COLO668 (cell line): ENCODE measurements around the gene ARL14EPL.

Experiments used
- DNase-seq: peaks from one replicate; lab custom pipeline; 2025; ENCODE audit not compliant: unreplicated experiment; lab: John Stamatoyannopoulos, UW

Gene ARL14EPL

DNA sequence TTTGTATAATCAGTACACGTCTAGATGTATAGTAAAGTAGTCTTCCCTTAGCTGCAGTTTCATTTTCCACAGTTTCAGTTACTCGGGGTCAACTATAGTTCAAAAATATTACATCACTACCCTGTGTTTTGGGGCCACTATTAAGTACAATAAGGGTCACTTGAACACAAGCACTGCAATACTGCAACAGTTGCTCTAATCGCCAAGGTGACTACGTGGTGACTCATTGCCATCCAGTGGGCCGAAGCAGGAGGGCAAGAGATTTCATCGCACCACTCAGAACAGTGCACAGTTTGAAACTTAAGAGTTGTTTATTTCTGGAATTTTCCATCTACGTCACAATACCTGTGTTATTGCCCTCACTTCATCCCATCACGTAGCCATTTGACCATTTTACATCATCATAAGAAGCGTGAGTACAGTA lies at the start of gene ARL14EPL:
ARL14EPL (plus strand) TSS at position 379 of the 424 bp plus-strand sequence. CDS start 18,994 bp downstream, outside the sequence.
- DNase-seq = no peak

DNA sequence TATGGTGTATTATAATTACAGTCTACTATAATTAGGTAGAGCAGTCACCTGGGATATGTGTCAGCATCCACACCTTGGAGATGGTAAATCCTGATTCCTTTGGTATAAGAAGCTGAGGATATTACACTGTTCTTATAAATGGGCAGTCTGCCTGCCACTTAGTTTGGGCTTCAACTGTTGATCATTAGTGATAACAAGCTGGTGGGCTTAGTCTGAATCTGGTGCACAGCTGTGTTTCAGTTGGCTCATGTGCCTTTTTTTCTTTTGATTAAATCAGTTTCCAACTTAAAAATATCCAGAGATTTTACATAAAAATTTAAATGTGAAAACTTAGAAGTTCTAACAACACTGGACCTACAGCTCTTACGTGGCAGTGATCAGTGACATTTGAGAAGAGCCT lies 48.8 kb upstream of the ARL14EPL start:
- no peak for DNase-seq

GRCh38 chr5:115985802-115986757 lies 46.2 kb upstream of the ARL14EPL start:
- DNase-seq = no peak

DNA sequence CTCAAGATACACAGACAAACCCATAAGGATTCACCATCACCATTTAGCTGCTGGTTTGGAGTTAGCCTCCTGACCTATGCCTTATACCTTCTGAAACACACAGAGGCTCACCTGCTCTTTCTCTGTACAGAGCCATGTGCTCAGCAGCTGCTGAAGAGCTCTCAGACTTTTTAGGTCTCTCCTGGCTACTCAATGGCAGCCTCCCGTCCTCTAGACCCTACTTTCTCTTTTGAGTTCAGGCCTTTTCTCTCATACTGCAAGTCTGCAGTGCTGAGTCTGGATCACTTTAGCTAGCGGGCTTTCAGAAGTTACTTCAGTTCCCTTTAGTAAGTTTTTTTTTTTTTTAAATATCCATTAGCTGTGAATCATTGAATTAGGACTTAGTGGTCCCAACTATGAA lies 44.3 kb upstream of the ARL14EPL start:
- no peak for DNase-seq

- DNase-seq = no peak
Observed at GRCh38 chr5:115992848-115993350, 39.4 kb upstream of the ARL14EPL start.

GRCh38 chr5:115995351-115995750 lies 36.9 kb upstream of the ARL14EPL start:
- no peak for DNase-seq

DNA sequence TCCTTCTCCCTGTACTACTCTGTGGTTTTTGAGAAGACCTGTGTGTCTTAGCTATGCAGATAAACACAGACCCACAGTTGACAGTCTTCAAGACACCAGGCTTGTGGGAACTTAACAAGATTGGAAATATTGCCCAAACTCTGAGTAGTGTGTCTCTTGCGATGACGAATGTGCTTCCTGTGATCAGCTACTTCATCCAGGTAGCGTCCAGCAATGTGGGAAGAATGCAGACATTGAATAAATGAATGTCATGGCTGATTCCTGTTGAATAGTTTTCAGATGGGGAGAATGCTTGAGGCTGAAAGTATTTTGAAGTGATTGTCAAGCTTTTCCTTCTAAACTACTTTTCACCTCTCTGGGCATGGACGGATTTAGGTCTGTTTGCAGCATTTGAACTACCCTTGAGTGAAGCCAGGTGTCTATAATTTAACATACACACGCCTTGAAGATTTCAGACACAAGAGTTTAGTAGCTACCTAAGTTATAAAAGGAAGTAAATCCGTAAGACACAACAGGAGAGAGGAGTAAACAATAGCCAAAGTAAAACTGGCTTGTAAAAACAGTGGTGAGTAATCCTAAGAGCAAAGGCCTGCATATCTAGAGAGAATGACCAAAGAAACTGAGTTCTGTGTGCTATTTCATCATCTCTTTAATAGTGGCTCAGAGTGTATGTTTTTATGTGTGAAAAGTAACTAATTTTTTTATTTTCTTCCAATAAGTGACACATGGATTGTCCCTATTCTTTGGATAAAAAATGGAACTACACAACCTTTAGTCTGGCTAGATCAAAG lies 30.0 kb upstream of the ARL14EPL start:
- no peak for DNase-seq

GRCh38 chr5:116004248-116004647 lies 28.0 kb upstream of the ARL14EPL start:
- DNase-seq = no peak

DNA sequence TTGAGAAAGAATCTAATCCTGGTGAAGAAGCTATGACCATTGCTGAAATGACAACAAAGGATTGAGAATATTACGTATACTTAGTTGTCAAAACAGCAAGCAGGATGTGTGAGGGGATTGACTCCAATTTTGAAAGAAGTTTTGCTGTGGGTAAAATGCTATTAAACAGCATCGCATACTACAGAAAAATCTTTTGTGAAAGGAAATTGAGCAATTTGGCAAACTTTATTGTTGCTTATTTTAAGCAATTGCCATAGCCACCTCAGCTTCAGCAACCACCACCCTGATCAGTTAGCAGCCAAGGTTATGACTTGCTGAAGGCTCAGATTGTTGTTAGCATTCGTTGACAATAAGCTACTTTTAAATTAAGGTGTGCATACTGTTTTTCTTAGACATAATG lies 22.5 kb upstream of the ARL14EPL start:
- no peak for DNase-seq

DNA sequence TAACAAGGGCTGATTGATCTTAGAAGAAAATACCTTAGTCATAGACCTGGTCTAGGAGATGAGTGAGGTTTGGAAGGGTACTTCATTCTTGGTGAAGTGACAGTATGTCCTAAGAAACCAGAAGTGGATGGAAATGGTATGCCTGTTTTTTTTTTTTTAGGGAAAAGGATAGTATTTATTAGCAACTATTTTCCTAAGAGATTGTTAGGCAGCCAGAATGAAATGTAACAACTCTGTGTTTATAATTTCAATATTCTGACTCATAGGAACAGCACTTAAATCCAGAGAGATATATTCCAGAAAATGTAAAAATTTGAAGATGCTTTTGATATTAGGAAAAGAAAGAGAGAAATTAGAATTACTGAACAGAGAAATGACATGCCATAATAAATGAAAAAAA lies 21.2 kb upstream of the ARL14EPL start:
- no peak for DNase-seq

GRCh38 chr5:116013207-116013785 lies 19.0 kb upstream of the ARL14EPL start:
- DNase-seq = no peak

DNA sequence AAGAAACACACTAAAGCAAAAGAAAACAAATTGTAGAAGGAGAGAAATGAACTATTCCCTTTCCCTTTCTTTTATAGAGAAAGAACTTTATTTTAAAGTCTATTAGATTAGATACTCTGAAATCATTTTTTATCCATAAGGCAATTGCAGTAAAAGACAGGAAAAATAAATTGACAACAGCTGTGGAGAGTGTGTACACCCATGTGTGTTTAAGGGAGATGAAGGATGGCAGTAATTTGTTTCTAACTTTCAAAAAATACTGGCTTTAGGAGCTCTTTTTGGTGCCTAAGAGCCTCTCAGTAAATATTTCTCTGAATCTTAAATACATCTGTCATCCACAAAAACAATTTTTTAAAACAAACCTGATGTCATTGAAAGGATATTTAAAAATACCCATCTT lies 18.3 kb upstream of the ARL14EPL start:
- no peak for DNase-seq

- no peak for DNase-seq
Observed at GRCh38 chr5:116023619-116024018, 8.7 kb upstream of the ARL14EPL start.

DNA sequence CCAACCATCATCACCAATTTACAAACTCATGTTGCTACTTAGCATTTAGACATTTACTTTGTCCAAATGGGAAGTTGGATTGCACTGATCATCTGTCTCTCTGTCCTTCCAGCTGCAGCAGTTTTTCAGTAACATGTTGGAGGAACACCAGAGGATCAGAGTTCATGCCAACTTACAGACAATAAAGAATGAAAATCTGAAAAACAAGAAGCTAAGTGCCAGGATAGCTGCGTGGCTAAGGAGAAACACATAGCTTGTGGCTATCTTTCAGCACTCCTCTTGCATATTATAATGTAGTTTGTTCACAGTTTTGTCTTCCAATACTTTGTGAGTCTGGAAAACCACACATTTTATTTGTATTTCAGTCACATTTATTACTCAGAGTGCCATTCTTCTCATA lies 6.4 kb upstream of the ARL14EPL start:
- no peak for DNase-seq

GRCh38 chr5:116032991-116033390 lies 719 bp downstream of the ARL14EPL start:
- DNase-seq = no peak

DNA sequence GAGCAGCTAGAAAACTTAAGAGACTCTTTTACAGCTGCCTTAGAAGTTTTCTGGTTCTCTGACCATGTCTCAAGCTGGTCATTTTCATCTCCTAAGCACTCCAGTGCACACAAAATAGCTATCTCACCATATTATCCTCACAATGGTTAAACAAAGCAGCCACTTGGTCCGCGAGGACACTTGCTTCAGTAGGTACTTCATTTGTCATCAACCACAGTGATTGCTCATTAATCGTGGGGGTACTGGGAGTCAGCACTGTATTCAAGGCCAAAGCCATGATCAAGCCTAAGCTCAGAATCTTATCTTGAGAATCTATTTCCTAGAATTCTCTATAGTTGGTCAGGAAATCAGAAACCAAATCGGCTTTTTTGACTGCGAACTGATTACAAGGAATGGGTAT lies 2.9 kb downstream of the ARL14EPL start:
- DNase-seq = no peak

GRCh38 chr5:116037236-116037822 lies 5.1 kb downstream of the ARL14EPL start:
- DNase-seq = no peak

GRCh38 chr5:116038817-116039216 lies 6.5 kb downstream of the ARL14EPL start:
- DNase-seq = no peak

- DNase-seq = no peak
Observed at GRCh38 chr5:116042375-116042774, 10.1 kb downstream of the ARL14EPL start.

- no peak for DNase-seq
Observed at GRCh38 chr5:116044073-116044472, 11.8 kb downstream of the ARL14EPL start.

- DNase-seq = no peak
Observed at GRCh38 chr5:116045821-116046220, 13.5 kb downstream of the ARL14EPL start.
